Ovary (tissue), 3 donors: ENCODE measurements around the gene ADPRHL1.
"Not testable (repeated sequence)": the region's sequence is repeated elsewhere in the genome, so short reads cannot be mapped to it uniquely, and the experiment has no call there.

Experiments used
- CTCF ChIP-seq, 3 donors: fragments of 450-650 bp in 2 of 3; fragments of 200-600 bp in 1 of 3; IDR thresholded peaks; one replicate each; pipeline versions ENCODE4 v1.5.1 to v1.8.0; 2016 to 2022; ENCODE audit warnings: antibody characterized with exemption in 3 of 3, mild to moderate bottlenecking in 1 of 3
- POLR2A ChIP-seq: fragments of 450-650 bp; IDR thresholded peaks from one replicate; pipeline ENCODE4 v1.6.1; 2017; ENCODE audit warnings: antibody characterized with exemption, mild to moderate bottlenecking, moderate library complexity
- donor health status: DM: no; HTN: no; CAD: no.

DNA sequence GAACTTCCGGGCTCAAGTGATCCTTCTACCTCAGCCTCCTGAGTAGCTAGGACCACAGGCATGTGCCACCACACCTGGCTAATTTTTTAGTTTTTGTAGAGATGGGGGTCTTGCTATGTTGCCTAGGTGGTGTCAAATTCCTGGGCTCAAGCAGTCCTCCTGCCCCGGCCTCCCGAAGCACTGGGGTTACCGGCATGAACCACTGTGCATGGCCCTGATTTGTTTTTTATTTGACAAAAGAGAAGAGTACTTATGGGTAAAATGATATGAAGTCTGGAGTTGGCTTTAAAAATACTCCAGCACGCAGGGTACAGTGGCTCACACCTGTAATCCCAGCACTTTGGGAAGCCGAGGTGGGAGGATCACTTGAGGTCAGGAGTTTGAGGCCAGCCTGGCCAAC is 84.9 kb downstream of the ADPRHL1 start:
- not testable (repeated sequence) for TF ChIP-seq POLR2A; CTCF (IDR thresholded peaks at IDR 0.05)
